Measurements from ENCODE around the gene NUDT8. TPM values are rescaled to one million over a fixed set of nuclear protein-coding genes. Genes with fewer than 3 reads are reported as not detected.

Gene NUDT8
- total RNA-seq, 4 donors from 2014 or later, result 1.9 to 4.8 (median 3.5) TPM

- H3K4me1 ChIP-seq, result no peaks in the 10 kb centered on the region
- no peaks in the 10 kb centered on the region for H3K9me3 ChIP-seq
- no peak for DNase-seq (ENCODE audit: extremely low spot score)
- H3K27me3 ChIP-seq, result peaks cover 0 to 27% (median 4%) of the 10 kb centered on the region in 4 donors
- H3K36me3 ChIP-seq, result no peaks in the 10 kb centered on the region
- intact Hi-C loops (cut with DNase I), result no loop called here
- H3K27ac ChIP-seq (replicated peaks in 1 of 4), result no peak overlapping the region
- H3K4me3 ChIP-seq, result no peak overlapping the region
- no peak for TF ChIP-seq POLR2AphosphoS5 (IDR thresholded peaks at IDR 0.05)
- TF ChIP-seq POLR2A (IDR thresholded peaks at IDR 0.05; ENCODE audit: low read depth), result no peak
- no peak for TF ChIP-seq EP300 (IDR thresholded peaks at IDR 0.05)
- no peak for TF ChIP-seq CTCF (IDR thresholded peaks at IDR 0.05)
- WGBS, result 77% methylated on average over 9 of the region's 9 CpGs
Observed at GRCh38 chr11:67654225-67654624, 24.5 kb upstream of the NUDT8 start.

- Histone ChIP-seq H3K27me3 (peaks cover 0 to 37% (median 4%) of the 10 kb centered on the region in 4 donors), H3K4me3 (no peak overlapping the region), H3K9me3 (no peaks in the 10 kb centered on the region), H3K4me1 (no peaks in the 10 kb centered on the region), H3K27ac (replicated peaks in 1 of 4) (no peak overlapping the region), H3K36me3 (no peaks in the 10 kb centered on the region)
- 85% methylated on average over 14 of the region's 15 CpGs for WGBS
- no peak for DNase-seq (ENCODE audit: extremely low spot score)
- TF ChIP-seq POLR2A (IDR thresholded peaks at IDR 0.05; ENCODE audit: low read depth) (no peak), CTCF (IDR thresholded peaks at IDR 0.05) (no peak)
- intact Hi-C loops (cut with DNase I), result no loop called here
Observed at GRCh38 chr11:67652965-67653845, 23.5 kb upstream of the NUDT8 start.

GRCh38 chr11:67651976-67652781 is 22.4 kb upstream of the NUDT8 start:
- no peak for DNase-seq (ENCODE audit: extremely low spot score)
- intact Hi-C loops (cut with DNase I), result no loop called here
- WGBS, result 46% methylated on average over 13 of the region's 13 CpGs
- no peaks in the 10 kb centered on the region for H3K9me3 ChIP-seq
- no peak overlapping the region for H3K27ac ChIP-seq (replicated peaks in 1 of 4)
- H3K27me3 ChIP-seq, result peaks cover 0 to 47% (median 4%) of the 10 kb centered on the region in 4 donors
- TF ChIP-seq POLR2AphosphoS5 (IDR thresholded peaks at IDR 0.05) (no peak), POLR2A (IDR thresholded peaks at IDR 0.05; ENCODE audit: low read depth) (no peak), CTCF (IDR thresholded peaks at IDR 0.05) (no peak), EP300 (IDR thresholded peaks at IDR 0.05) (no peak)
- no peaks in the 10 kb centered on the region for H3K4me1 ChIP-seq
- H3K4me3 ChIP-seq, result no peak overlapping the region
- no peaks in the 10 kb centered on the region for H3K36me3 ChIP-seq

- no peak for DNase-seq (ENCODE audit: extremely low spot score)
- intact Hi-C loops (cut with DNase I), result no loop called here
- peak overlapping the region in 3 of 4 donors; percentile 32 to 43 (median 34) for H3K4me3 ChIP-seq
- 79% methylated on average over 20 of the region's 22 CpGs for WGBS
- no peak for TF ChIP-seq POLR2A (IDR thresholded peaks at IDR 0.05; ENCODE audit: low read depth)
- TF ChIP-seq EP300 (IDR thresholded peaks at IDR 0.05), result no peak
- TF ChIP-seq POLR2AphosphoS5 (IDR thresholded peaks at IDR 0.05), result no peak
- TF ChIP-seq CTCF (IDR thresholded peaks at IDR 0.05), result no peak
- peaks cover 0 to 62% (median 4%) of the 10 kb centered on the region in 4 donors for H3K27me3 ChIP-seq
- H3K36me3 ChIP-seq, result no peaks in the 10 kb centered on the region
- H3K27ac ChIP-seq (replicated peaks in 1 of 4), result no peak overlapping the region
- no peaks in the 10 kb centered on the region for H3K4me1 ChIP-seq
- H3K9me3 ChIP-seq, result no peaks in the 10 kb centered on the region
Observed at GRCh38 chr11:67649634-67650510, 20.1 kb upstream of the NUDT8 start.

All from esophagus muscularis mucosa (tissue), 4 donors.